Measurements from ENCODE around the gene RNF141.

The RNF141 gene

DNA sequence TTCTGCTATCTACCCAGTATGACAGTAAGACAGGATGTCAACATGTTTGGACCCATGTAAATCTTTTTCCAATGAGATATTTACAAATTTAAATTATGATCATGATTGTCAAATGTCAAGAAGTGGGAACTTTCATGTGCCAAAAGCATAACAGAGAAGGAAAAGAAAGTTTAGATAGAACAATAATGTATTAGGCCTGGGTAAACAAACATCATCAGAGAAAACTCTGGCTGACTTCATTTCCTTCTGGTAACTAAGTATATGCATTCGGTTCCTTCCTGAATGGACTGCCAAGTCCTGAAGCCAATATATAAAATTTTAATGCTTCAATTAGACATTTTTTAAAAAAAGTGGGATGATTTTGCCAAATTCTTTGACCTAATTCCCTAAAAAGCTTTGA is 16.5 kb downstream of the RNF141 start:
- Histone ChIP-seq H2AFZ (ENCODE audit: low read length, unreplicated experiment) (no peak overlapping the region), H3K4me3 (ENCODE audit: low read depth, low read length) (no peak overlapping the region), H3K4me1 (ENCODE audit: control insufficient read depth, insufficient read depth, low read length, unreplicated experiment) (peaks cover 26% of the 10 kb centered on the region), H3K27ac (ENCODE audit: low read depth, low read length) (no peak overlapping the region), H3K36me3 (ENCODE audit: insufficient read depth, low read length) (peaks cover 26% of the 10 kb centered on the region), H3K79me2 (ENCODE audit: control insufficient read depth, insufficient read depth, low read length, unreplicated experiment) (no peaks in the 10 kb centered on the region), H3K27me3 (ENCODE audit: insufficient read depth, low read length) (no peaks in the 10 kb centered on the region)

- Histone ChIP-seq H3K4me1 (ENCODE audit: control insufficient read depth, insufficient read depth, low read length, unreplicated experiment) (peaks cover 12% of the 10 kb centered on the region), H3K4me3 (ENCODE audit: low read depth, low read length) (no peak overlapping the region), H3K36me3 (ENCODE audit: insufficient read depth, low read length) (peaks cover 19% of the 10 kb centered on the region), H3K27ac (ENCODE audit: low read depth, low read length) (no peak overlapping the region), H3K79me2 (ENCODE audit: control insufficient read depth, insufficient read depth, low read length, unreplicated experiment) (no peaks in the 10 kb centered on the region), H2AFZ (ENCODE audit: low read length, unreplicated experiment) (no peak overlapping the region), H3K27me3 (ENCODE audit: insufficient read depth, low read length) (no peaks in the 10 kb centered on the region)
These were observed 18.1 kb downstream of the RNF141 start for GRCh38 chr11:10522921-10523320.

DNA sequence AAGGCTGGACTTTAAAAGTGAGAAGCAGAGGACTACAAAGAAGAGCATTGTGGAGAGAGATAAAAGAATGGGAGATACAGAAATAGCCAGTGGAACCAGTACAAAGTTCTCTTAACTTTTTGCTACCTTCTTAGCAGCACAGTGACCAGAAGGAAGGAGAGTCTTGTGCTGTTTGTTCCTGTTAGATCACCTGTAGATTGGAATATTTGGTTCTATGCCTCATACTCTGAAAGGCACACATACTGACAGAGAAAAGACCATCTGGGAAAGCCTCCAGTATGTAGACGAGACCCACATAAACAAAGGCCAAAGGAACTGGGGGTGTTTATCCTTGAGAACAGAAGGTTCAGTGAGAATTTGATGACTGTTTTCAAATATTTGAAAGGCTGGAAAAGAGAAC is 18.7 kb downstream of the RNF141 start:
- Histone ChIP-seq H3K36me3 (ENCODE audit: insufficient read depth, low read length) (peaks cover 19% of the 10 kb centered on the region), H3K79me2 (ENCODE audit: control insufficient read depth, insufficient read depth, low read length, unreplicated experiment) (no peaks in the 10 kb centered on the region), H3K4me3 (ENCODE audit: low read depth, low read length) (no peak overlapping the region), H2AFZ (ENCODE audit: low read length, unreplicated experiment) (no peak overlapping the region), H3K27ac (ENCODE audit: low read depth, low read length) (no peak overlapping the region), H3K27me3 (ENCODE audit: insufficient read depth, low read length) (no peaks in the 10 kb centered on the region), H3K4me1 (ENCODE audit: control insufficient read depth, insufficient read depth, low read length, unreplicated experiment) (peaks cover 7% of the 10 kb centered on the region)

GRCh38 chr11:10520562-10520961 is 20.4 kb downstream of the RNF141 start:
- peaks cover 16% of the 10 kb centered on the region; the same call in 1 of the 2 replicates for H3K36me3 ChIP-seq (ENCODE audit: insufficient read depth, low read length)
- no peak overlapping the region for H2AFZ ChIP-seq (ENCODE audit: low read length, unreplicated experiment)
- no peaks in the 10 kb centered on the region for H3K79me2 ChIP-seq (ENCODE audit: control insufficient read depth, insufficient read depth, low read length, unreplicated experiment)
- no peaks in the 10 kb centered on the region for H3K4me1 ChIP-seq (ENCODE audit: control insufficient read depth, insufficient read depth, low read length, unreplicated experiment)
- H3K27ac ChIP-seq (ENCODE audit: low read depth, low read length) = no peak overlapping the region
- H3K27me3 ChIP-seq (ENCODE audit: insufficient read depth, low read length) = no peaks in the 10 kb centered on the region
- no peak overlapping the region for H3K4me3 ChIP-seq (ENCODE audit: low read depth, low read length)

DNA sequence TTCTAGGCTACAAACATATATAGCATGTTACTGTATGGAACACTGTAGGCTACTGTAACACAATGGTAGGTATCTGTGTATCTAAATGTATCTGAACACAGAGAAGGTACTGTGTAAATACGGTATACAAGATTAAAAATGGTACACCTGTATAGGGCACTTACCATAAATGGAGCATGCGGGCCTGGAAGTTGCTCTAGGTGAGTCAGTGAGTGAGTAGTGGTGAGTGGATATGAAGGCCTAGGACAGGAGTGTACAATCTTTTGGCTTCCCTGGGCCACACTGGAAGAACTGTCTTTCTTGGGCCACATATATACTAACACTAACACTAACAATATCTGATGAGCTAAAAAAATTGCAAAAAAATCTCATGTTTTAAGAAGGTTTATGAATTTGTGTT is 21.4 kb downstream of the RNF141 start:
- Histone ChIP-seq H3K4me3 (ENCODE audit: low read depth, low read length) (no peak overlapping the region), H2AFZ (ENCODE audit: low read length, unreplicated experiment) (no peak overlapping the region), H3K79me2 (ENCODE audit: control insufficient read depth, insufficient read depth, low read length, unreplicated experiment) (no peaks in the 10 kb centered on the region), H3K27me3 (ENCODE audit: insufficient read depth, low read length) (no peaks in the 10 kb centered on the region), H3K27ac (ENCODE audit: low read depth, low read length) (no peak overlapping the region), H3K4me1 (ENCODE audit: control insufficient read depth, insufficient read depth, low read length, unreplicated experiment) (peaks cover 9% of the 10 kb centered on the region), H3K36me3 (ENCODE audit: insufficient read depth, low read length) (peaks cover 13% of the 10 kb centered on the region; the same call in 1 of the 2 replicates)

DNA sequence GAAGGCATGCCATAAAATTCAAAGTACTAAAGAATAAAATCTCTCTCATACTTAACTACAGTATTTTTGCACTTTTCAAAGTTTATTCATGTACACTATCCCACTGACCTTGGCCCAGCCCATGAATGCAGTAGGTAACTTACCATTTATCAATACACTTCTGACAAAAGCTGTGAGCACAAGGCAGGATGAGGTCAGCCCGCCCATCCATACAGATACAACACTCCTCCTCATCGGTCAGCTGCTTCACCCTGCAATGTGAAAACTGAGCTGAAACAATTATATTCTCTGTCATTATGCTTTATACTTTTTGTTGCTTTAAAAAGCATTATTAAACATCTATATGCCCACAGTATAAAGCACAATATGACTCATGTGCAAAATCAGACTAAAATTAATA is 22.1 kb downstream of the RNF141 start:
- no peak overlapping the region for H3K27ac ChIP-seq (ENCODE audit: low read depth, low read length)
- H2AFZ ChIP-seq (ENCODE audit: low read length, unreplicated experiment) = no peak overlapping the region
- no peaks in the 10 kb centered on the region for H3K79me2 ChIP-seq (ENCODE audit: control insufficient read depth, insufficient read depth, low read length, unreplicated experiment)
- peaks cover 13% of the 10 kb centered on the region; the same call in 1 of the 2 replicates for H3K36me3 ChIP-seq (ENCODE audit: insufficient read depth, low read length)
- H3K27me3 ChIP-seq (ENCODE audit: insufficient read depth, low read length) = no peaks in the 10 kb centered on the region
- peaks cover 15% of the 10 kb centered on the region for H3K4me1 ChIP-seq (ENCODE audit: control insufficient read depth, insufficient read depth, low read length, unreplicated experiment)
- no peak overlapping the region for H3K4me3 ChIP-seq (ENCODE audit: low read depth, low read length)

DNA sequence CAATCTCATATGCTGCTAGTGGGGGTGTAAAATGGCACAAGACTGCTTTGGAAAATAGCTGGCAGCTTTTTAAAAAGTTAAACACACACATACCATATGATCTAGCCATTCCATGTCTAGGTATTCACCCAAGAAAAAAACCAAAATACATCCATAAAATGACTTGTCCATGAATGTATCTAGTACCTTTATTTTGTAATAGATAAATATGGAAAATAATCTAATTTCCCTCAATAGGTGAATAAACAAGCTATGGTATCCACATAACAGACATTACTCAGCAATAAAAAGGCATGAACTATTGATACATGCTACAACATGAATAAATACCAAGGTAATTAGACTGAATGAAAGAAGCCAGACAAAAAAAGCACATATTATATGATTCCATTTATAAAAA is 22.9 kb downstream of the RNF141 start:
- Histone ChIP-seq H2AFZ (ENCODE audit: low read length, unreplicated experiment) (no peak overlapping the region), H3K36me3 (ENCODE audit: insufficient read depth, low read length) (peaks cover 5% of the 10 kb centered on the region; the same call in 1 of the 2 replicates)

GRCh38 chr11:10515418-10515817 is 25.6 kb downstream of the RNF141 start:
- Histone ChIP-seq H3K27me3 (ENCODE audit: insufficient read depth, low read length) (no peaks in the 10 kb centered on the region), H2AFZ (ENCODE audit: low read length, unreplicated experiment) (no peak overlapping the region), H3K79me2 (ENCODE audit: control insufficient read depth, insufficient read depth, low read length, unreplicated experiment) (no peaks in the 10 kb centered on the region), H3K4me3 (ENCODE audit: low read depth, low read length) (no peak overlapping the region), H3K36me3 (ENCODE audit: insufficient read depth, low read length) (0 out of 2 replicates have a peak, but pooled peaks cover 5% of the 10 kb centered on the region), H3K27ac (ENCODE audit: low read depth, low read length) (peak overlapping the region; percentile 61; the same call in 1 of the 2 replicates), H3K4me1 (ENCODE audit: control insufficient read depth, insufficient read depth, low read length, unreplicated experiment) (peaks cover 15% of the 10 kb centered on the region)

More for the DNA sequence above, 22.9 kb downstream of the RNF141 start:
- no peak overlapping the region for H3K4me3 ChIP-seq (ENCODE audit: low read depth, low read length)
- H3K79me2 ChIP-seq (ENCODE audit: control insufficient read depth, insufficient read depth, low read length, unreplicated experiment) = no peaks in the 10 kb centered on the region
- H3K4me1 ChIP-seq (ENCODE audit: control insufficient read depth, insufficient read depth, low read length, unreplicated experiment) = peaks cover 15% of the 10 kb centered on the region
- H3K27ac ChIP-seq (ENCODE audit: low read depth, low read length) = no peak overlapping the region
- no peaks in the 10 kb centered on the region for H3K27me3 ChIP-seq (ENCODE audit: insufficient read depth, low read length)

DNA sequence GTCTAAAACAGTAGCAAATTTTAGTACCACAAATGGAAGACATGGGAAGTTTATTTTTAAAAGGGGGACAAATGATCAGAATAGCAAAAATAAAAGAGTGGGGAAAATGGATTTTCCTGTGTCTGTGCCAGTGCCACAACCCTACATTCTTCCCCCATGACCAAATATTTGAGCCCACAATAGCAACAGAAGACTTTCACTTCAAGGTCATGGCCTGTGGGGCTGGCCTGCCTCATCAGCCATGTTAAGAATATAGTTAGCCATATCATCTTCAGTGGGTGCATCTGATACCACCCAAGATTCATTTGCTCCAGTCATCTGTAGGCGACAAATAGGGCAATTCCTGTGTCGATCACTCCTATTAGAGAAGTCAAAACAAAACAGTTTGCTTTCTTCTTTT is 26.3 kb downstream of the RNF141 start:
- Histone ChIP-seq H3K27ac (ENCODE audit: low read depth, low read length) (peak overlapping the region; percentile 61), H3K4me1 (ENCODE audit: control insufficient read depth, insufficient read depth, low read length, unreplicated experiment) (peaks cover 15% of the 10 kb centered on the region), H3K36me3 (ENCODE audit: insufficient read depth, low read length) (0 out of 2 replicates have a peak, but pooled peaks cover 3% of the 10 kb centered on the region), H3K27me3 (ENCODE audit: insufficient read depth, low read length) (no peaks in the 10 kb centered on the region), H3K4me3 (ENCODE audit: low read depth, low read length) (no peak overlapping the region), H2AFZ (ENCODE audit: low read length, unreplicated experiment) (no peak overlapping the region), H3K79me2 (ENCODE audit: control insufficient read depth, insufficient read depth, low read length, unreplicated experiment) (no peaks in the 10 kb centered on the region)

DNA sequence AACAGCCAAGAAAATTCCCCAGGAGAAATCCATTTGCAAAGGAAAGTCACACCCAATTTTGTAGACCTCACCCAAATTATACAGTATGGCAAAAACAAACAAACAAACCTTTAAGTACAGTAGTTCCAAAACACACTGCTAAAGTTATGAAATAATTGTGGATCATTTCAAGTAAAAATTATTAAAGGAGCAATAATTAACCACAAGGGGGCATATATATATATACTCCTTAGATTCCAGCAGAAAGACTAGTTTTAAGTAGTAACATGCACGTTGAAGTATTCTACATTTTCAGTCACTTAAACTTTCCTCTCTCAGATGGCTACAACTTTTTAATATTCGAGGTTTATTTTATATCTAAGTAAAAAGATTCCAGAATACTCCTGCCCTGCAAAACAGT is 26.8 kb downstream of the RNF141 start:
- no peaks in the 10 kb centered on the region for H3K36me3 ChIP-seq (ENCODE audit: insufficient read depth, low read length)
- H3K27ac ChIP-seq (ENCODE audit: low read depth, low read length) = peak overlapping the region; percentile 61
- no peaks in the 10 kb centered on the region for H3K27me3 ChIP-seq (ENCODE audit: insufficient read depth, low read length)
- no peaks in the 10 kb centered on the region for H3K79me2 ChIP-seq (ENCODE audit: control insufficient read depth, insufficient read depth, low read length, unreplicated experiment)
- H3K4me3 ChIP-seq (ENCODE audit: low read depth, low read length) = no peak overlapping the region
- H3K4me1 ChIP-seq (ENCODE audit: control insufficient read depth, insufficient read depth, low read length, unreplicated experiment) = peaks cover 15% of the 10 kb centered on the region
- no peak overlapping the region for H2AFZ ChIP-seq (ENCODE audit: low read length, unreplicated experiment)

GRCh38 chr11:10511181-10511621 is 29.8 kb downstream of the RNF141 start:
- Histone ChIP-seq H3K27ac (ENCODE audit: low read depth, low read length) (no peak overlapping the region), H3K36me3 (ENCODE audit: insufficient read depth, low read length) (peaks cover 2% of the 10 kb centered on the region; the same call in 1 of the 2 replicates), H3K27me3 (ENCODE audit: insufficient read depth, low read length) (no peaks in the 10 kb centered on the region), H2AFZ (ENCODE audit: low read length, unreplicated experiment) (no peak overlapping the region), H3K4me1 (ENCODE audit: control insufficient read depth, insufficient read depth, low read length, unreplicated experiment) (peaks cover 15% of the 10 kb centered on the region), H3K4me3 (ENCODE audit: low read depth, low read length) (no peak overlapping the region), H3K79me2 (ENCODE audit: control insufficient read depth, insufficient read depth, low read length, unreplicated experiment) (no peaks in the 10 kb centered on the region)
